Measurements from ENCODE around the gene NR6A1.

GRCh38 chr9:124517600-124517999 lies 253.5 kb downstream of the NR6A1 start:
- no peak for TF ChIP-seq POLR2AphosphoS5 (IDR thresholded peaks at IDR 0.05)
- TF ChIP-seq CTCF (IDR thresholded peaks at IDR 0.05 in 8 of 11, conservative IDR thresholded peaks at IDR 0.05 in 3 of 11), result no peak
- TF ChIP-seq POLR2A (IDR thresholded peaks at IDR 0.05), result no peak
